ENCODE data around the gene NKIRAS1. TPM values are rescaled to one million over a fixed set of nuclear protein-coding genes. Genes with fewer than 3 reads are reported as not detected.

NKIRAS1 gene
- total and polyA plus RNA-seq, 2 donors (not counting 1 experiment from before 2014, with no cell fraction given): 1.6 to 4.7 TPM

DNA sequence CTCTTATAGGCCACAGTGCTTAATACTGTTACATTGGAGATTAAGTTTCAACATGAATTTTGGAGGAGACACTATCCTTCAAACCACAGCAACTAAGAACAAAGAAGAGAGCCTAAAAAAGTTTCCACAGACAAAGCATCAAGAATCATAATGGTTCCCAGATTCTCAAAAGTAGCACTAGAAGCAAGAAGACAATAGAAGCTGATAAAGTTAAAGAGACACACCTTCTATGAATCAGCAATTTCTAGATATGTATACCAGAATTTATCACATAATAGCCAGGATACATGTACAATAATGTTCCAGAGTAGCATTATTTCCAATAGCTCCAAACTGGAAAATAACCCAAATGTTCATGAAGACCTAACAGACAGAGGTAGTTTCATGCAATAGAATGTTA is 12.2 kb downstream of the NKIRAS1 start:
- Histone ChIP-seq H4K20me1 (ENCODE audit: control insufficient read depth, insufficient read depth, low read length, poor library complexity, severe bottlenecking) (no peaks in the 10 kb centered on the region), H3K4me3 (ENCODE audit: control extremely low read depth in 1 of 5, extremely low read depth in 1 of 5, insufficient read depth in 1 of 5, low read depth in 2 of 5, low read length in 4 of 5) (no peak overlapping the region), H2AFZ (ENCODE audit: insufficient read depth, low read depth, low read length, poor library complexity, severe bottlenecking) (no peak overlapping the region), H3K27me3 (replicated peaks in 1 of 4; ENCODE audit: control extremely low read depth in 1 of 4, control insufficient read depth in 3 of 4, insufficient read depth in 4 of 4, low read length in 3 of 4) (no peaks in the 10 kb centered on the region), H3K9me3 (ENCODE audit: control extremely low read depth in 1 of 3, control insufficient read depth in 2 of 3, insufficient read depth in 1 of 3, low read length in 2 of 3) (peaks cover 0 to 5% (median 0%) of the 10 kb centered on the region in 3 donors), H3K27ac (ENCODE audit: low read length in 2 of 2) (no peak overlapping the region), H3K4me2 (replicated peaks; ENCODE audit: low read depth, low read length, poor library complexity, severe bottlenecking) (no peak overlapping the region), H3K9ac (ENCODE audit: low read length) (no peak overlapping the region), H3K79me2 (ENCODE audit: control insufficient read depth, insufficient read depth, low read length) (no peaks in the 10 kb centered on the region), H3K4me1 (ENCODE audit: control insufficient read depth in 2 of 2, insufficient read depth in 2 of 2, low read length in 2 of 2) (no peaks in the 10 kb centered on the region), H3K36me3 (replicated peaks in 1 of 2; ENCODE audit: control extremely low read depth in 1 of 2, control insufficient read depth in 1 of 2, extremely low read depth in 1 of 2, insufficient read depth in 2 of 2, low read length in 1 of 2) (peaks cover 0 to 6% of the 10 kb centered on the region in 2 experiments)
- ChIA-PET CTCF (no interaction called here), POLR2A (no interaction called here)
- TF ChIP-seq EZH2 (IDR thresholded peaks at IDR 0.05; ENCODE audit: borderline replicate concordance, insufficient read depth, low read depth, low read length, poor library complexity, severe bottlenecking): no peak
- TF ChIP-seq, protein P1, sequence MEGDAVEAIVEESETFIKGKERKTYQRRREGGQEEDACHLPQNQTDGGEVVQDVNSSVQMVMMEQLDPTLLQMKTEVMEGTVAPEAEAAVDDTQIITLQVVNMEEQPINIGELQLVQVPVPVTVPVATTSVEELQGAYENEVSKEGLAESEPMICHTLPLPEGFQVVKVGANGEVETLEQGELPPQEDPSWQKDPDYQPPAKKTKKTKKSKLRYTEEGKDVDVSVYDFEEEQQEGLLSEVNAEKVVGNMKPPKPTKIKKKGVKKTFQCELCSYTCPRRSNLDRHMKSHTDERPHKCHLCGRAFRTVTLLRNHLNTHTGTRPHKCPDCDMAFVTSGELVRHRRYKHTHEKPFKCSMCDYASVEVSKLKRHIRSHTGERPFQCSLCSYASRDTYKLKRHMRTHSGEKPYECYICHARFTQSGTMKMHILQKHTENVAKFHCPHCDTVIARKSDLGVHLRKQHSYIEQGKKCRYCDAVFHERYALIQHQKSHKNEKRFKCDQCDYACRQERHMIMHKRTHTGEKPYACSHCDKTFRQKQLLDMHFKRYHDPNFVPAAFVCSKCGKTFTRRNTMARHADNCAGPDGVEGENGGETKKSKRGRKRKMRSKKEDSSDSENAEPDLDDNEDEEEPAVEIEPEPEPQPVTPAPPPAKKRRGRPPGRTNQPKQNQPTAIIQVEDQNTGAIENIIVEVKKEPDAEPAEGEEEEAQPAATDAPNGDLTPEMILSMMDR (IDR thresholded peaks at IDR 0.05): no peak
- no peaks in the 10 kb centered on the region for H3K27me3 Mint-ChIP-seq
- H3K4me3 Mint-ChIP-seq: no peak overlapping the region
- ATAC-seq (ENCODE audit: low read depth): no peak
- H3K27ac Mint-ChIP-seq: no peak overlapping the region
- DNase-seq: no peak
- no peaks in the 10 kb centered on the region for H3K4me1 Mint-ChIP-seq
- no peaks in the 10 kb centered on the region for H3K9me3 Mint-ChIP-seq (ENCODE audit: insufficient read depth)
- intact Hi-C loops (cut with micrococcal nuclease): no loop called here

DNA sequence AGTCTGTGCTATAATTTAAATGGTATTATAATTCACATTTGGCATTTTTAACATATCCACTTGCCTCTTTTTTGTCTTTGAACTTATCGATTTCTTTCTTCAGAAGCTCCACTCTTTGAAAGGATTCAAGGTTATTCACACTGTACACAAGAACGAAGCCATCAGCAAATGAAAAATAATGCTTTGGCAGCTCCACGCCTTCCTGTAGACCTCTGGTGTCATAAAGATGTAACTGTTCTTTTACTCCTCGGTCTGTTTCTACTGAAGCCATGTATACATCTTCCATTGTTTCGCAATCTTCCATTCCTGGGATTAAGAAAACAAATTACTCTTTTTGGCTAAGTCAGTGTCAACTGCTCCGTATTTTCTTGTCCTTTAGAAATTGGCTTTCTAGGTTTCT is 16.0 kb downstream of the NKIRAS1 start:
- no peak for TF ChIP-seq EZH2 (IDR thresholded peaks at IDR 0.05; ENCODE audit: borderline replicate concordance, insufficient read depth, low read depth, low read length, poor library complexity, severe bottlenecking)
- TF ChIP-seq, protein P1 (IDR thresholded peaks at IDR 0.05): no peak
- Histone ChIP-seq H3K27me3 (replicated peaks in 1 of 4; ENCODE audit: control extremely low read depth in 1 of 4, control insufficient read depth in 3 of 4, insufficient read depth in 4 of 4, low read length in 3 of 4) (no peaks in the 10 kb centered on the region), H3K36me3 (replicated peaks in 1 of 2; ENCODE audit: control extremely low read depth in 1 of 2, control insufficient read depth in 1 of 2, extremely low read depth in 1 of 2, insufficient read depth in 2 of 2, low read length in 1 of 2) (peaks cover 0 to 14% of the 10 kb centered on the region in 2 experiments), H3K4me1 (ENCODE audit: control insufficient read depth in 2 of 2, insufficient read depth in 2 of 2, low read length in 2 of 2) (no peaks in the 10 kb centered on the region), H4K20me1 (ENCODE audit: control insufficient read depth, insufficient read depth, low read length, poor library complexity, severe bottlenecking) (no peaks in the 10 kb centered on the region), H3K9me3 (ENCODE audit: control extremely low read depth in 1 of 3, control insufficient read depth in 2 of 3, insufficient read depth in 1 of 3, low read length in 2 of 3) (peaks cover 0 to 5% (median 0%) of the 10 kb centered on the region in 3 donors), H3K9ac (ENCODE audit: low read length) (no peak overlapping the region), H3K27ac (ENCODE audit: low read length in 2 of 2) (no peak overlapping the region), H3K79me2 (ENCODE audit: control insufficient read depth, insufficient read depth, low read length) (no peaks in the 10 kb centered on the region), H3K4me2 (replicated peaks; ENCODE audit: low read depth, low read length, poor library complexity, severe bottlenecking) (no peak overlapping the region), H3K4me3 (ENCODE audit: control extremely low read depth in 1 of 5, extremely low read depth in 1 of 5, insufficient read depth in 1 of 5, low read depth in 2 of 5, low read length in 4 of 5) (no peak overlapping the region), H2AFZ (ENCODE audit: insufficient read depth, low read depth, low read length, poor library complexity, severe bottlenecking) (no peak overlapping the region)
- ATAC-seq (ENCODE audit: low read depth) (no peak), DNase-seq (no peak)
- WGBS (ENCODE audit: insufficient coverage): 97% methylated on average over 4 of the region's 6 CpGs
- Mint-ChIP-seq H3K4me1 (no peaks in the 10 kb centered on the region), H3K27ac (no peak overlapping the region), H3K27me3 (no peaks in the 10 kb centered on the region), H3K9me3 (ENCODE audit: insufficient read depth) (no peaks in the 10 kb centered on the region), H3K4me3 (no peak overlapping the region)
- intact Hi-C loops (cut with micrococcal nuclease): no loop called here
- POLR2A ChIA-PET: no interaction called here
- CTCF ChIA-PET: interaction anchor here (1.1 kb wide), 1 partner anchor 10 kb away, joined by 4 read pairs; no protein-coding TSS in a partner anchor

Data from B cell (primary cell).